ENCODE data around the gene DPPA5.
"Not testable (repeated sequence)": the region's sequence is repeated elsewhere in the genome, so short reads cannot be mapped to it uniquely, and the experiment has no call there.

DPPA5 gene

GRCh38 chr6:73363537-73363875 is 9.4 kb upstream of the DPPA5 start:
- DNase-seq = no peak

- no peak for DNase-seq
These were observed 8.9 kb upstream of the DPPA5 start for GRCh38 chr6:73362869-73363536.

GRCh38 chr6:73362358-73362757 is 8.3 kb upstream of the DPPA5 start, which contains the start of gene KHDC3L:
Gene KHDC3L, plus strand, starts transcription at chr6:73362658. Its CDS starts 72 bp downstream, at chr6:73362730.
- no peak for DNase-seq

- DNase-seq = no peak
These were observed 4.8 kb downstream of the DPPA5 start for GRCh38 chr6:73349311-73349710.

- DNase-seq = no peak
These were observed 5.4 kb downstream of the DPPA5 start for GRCh38 chr6:73348550-73349204.

- no peak for DNase-seq
These were observed 10.9 kb downstream of the DPPA5 start for GRCh38 chr6:73343164-73343563.

- DNase-seq = no peak
These were observed 11.9 kb downstream of the DPPA5 start for GRCh38 chr6:73342174-73342573.

- DNase-seq = no peak
These were observed 12.7 kb downstream of the DPPA5 start for GRCh38 chr6:73341335-73341734.

- DNase-seq = no peak
These were observed 14.0 kb downstream of the DPPA5 start for GRCh38 chr6:73340048-73340447.

- DNase-seq = no peak
These were observed 14.7 kb downstream of the DPPA5 start for GRCh38 chr6:73339340-73339739.

GRCh38 chr6:73329201-73329600 is 24.9 kb downstream of the DPPA5 start:
- DNase-seq = no peak

GRCh38 chr6:73328790-73329189 is 25.3 kb downstream of the DPPA5 start:
- no peak for DNase-seq

GRCh38 chr6:73325656-73326055 is 28.4 kb downstream of the DPPA5 start:
- DNase-seq = no peak

- DNase-seq = no peak
These were observed 30.8 kb downstream of the DPPA5 start for GRCh38 chr6:73323323-73323722.

GRCh38 chr6:73314577-73315492 is 39.2 kb downstream of the DPPA5 start:
- DNase-seq = no peak

- not testable (repeated sequence) for DNase-seq
These were observed 43.6 kb downstream of the DPPA5 start for GRCh38 chr6:73310503-73310845.

- DNase-seq = no peak
These were observed 44.1 kb downstream of the DPPA5 start for GRCh38 chr6:73309785-73310502.

GRCh38 chr6:73309535-73309784 is 44.6 kb downstream of the DPPA5 start:
- no peak for DNase-seq

- DNase-seq = no peak
These were observed 45.2 kb downstream of the DPPA5 start for GRCh38 chr6:73308712-73309534.

- not testable (repeated sequence) for DNase-seq
These were observed 50.3 kb downstream of the DPPA5 start for GRCh38 chr6:73303773-73304172.
